DMS53 treated with DMSO at 0.1 percent for 48 hours (cell line): ENCODE measurements around the gene DCLK1.

Source experiments
- DNase-seq: peaks from one replicate; lab custom pipeline; 2025; ENCODE audit not compliant: unreplicated experiment; lab: John Stamatoyannopoulos, UW

Gene DCLK1

DNA sequence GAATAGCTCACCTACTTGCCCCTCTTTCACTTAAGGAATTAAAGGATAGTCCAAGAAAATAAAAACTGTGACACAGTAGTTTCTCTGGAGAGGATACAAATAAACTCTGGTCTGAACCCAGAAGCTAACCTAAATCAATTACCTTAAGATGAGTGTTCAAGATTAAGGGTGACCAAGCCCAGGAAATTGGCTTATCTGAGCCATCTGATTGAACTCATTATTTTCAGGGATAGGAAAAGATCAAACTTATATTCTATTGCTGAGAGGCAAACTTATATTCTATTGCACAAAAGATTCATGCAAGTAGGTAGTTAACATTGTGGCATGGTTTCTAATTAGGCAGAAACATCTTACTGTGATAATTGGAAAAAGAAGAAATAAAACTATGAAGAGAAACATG lies 175.1 kb downstream of the DCLK1 start:
- DNase-seq, result no peak

DNA sequence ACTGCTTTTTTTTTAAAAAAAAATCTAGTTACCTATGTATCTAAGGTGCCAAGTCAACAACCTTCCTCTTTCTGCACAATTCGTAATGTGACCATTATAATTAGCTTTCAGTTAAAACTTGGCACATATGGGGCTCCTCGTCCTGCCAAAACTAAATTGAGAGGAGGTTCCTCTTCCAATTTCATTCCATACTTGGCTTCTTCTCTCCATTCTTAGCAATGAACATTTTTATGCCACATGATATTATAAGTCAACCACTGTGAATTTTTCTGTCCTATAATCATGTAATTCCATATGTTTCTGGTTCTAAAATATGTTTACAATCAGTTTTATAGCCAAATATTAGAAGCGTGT lies 177.0 kb downstream of the DCLK1 start:
- DNase-seq, result no peak

DNA sequence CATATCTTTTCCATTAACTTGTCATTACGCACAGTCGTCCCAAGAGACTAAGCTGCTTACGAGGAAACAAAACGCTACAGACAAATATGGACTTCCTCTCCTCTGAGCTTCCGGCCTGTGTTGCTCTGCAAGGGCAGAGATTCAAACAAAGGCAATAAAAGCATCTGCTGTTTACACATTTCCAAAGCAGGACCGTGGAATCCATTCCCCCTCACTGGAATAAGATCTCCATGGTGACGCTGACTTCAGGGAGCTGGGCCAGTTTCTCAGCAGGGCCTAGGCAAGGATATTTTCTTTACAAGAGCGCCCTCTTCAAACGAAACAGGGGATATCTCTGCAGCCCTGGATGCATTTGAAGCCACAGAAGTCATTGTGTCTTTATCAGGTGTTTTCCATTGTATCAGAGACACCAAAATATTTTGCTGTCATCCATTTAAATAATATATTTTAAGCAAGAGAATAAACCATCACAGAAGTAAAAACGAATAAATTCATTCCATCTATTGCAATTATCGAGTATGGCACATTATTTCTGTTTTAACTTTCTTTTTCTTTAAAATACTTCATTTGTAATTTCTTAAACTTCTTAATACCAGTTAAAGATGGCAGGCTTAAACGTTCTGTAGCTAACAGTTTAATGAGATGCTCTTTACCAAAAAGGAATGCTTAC lies 177.5 kb downstream of the DCLK1 start:
- peak; percentile 97 for DNase-seq

DNA sequence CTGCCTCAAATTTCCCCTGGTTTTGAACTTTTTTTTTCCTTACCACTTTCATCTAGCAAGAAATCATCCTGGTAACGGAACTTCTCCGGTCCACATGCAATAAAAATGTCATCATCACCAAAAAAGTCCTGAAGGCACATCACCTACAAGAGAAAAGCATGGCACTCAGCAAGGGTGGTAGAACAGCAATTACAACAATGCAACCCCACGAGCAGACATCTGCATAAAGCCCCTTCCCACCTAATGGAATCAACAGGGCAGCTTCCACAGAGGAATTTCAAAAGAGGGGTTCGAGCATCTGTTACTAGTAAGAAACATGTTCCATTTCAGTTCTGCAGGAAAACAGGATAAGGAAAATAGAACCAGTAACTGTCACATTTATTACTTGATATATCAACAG lies 183.9 kb downstream of the DCLK1 start:
- no peak for DNase-seq

DNA sequence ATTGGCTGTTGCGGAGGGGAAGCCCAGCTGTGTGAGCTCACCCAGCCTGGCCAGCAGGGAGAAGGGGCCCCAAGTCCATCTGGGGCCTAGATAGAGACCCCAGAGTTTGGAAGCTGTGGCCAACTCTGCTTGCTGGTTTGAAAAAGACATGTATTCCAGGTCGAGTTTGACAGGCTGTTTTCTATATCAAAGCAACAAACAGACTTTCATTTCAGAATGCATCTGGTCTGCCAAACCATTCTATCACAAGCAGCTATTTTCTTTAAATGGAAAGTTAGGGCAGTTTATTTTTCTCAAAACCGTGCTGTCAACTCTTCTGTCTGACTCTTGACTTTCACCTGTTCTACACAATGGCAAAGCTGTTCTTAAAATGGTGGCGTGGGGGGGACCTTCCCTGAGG lies 185.8 kb downstream of the DCLK1 start:
- no peak for DNase-seq

DNA sequence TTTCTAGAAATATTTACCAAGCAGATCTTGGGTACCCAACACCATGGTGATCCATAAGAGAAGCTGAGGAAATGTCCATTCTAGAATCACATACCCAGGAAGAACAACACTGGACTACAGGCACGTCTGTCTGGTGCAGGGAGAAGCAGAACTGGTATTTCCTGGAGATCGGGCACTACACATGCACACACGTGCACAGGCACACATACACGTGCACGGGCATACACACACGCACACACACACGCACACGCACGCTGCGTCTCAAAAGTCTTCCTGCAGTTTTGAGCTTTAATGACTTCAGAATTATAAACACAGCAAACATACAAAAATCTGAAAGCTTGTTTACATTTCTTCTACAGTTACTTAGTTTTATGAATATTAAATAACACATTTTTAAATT lies 189.8 kb downstream of the DCLK1 start:
- no peak for DNase-seq

DNA sequence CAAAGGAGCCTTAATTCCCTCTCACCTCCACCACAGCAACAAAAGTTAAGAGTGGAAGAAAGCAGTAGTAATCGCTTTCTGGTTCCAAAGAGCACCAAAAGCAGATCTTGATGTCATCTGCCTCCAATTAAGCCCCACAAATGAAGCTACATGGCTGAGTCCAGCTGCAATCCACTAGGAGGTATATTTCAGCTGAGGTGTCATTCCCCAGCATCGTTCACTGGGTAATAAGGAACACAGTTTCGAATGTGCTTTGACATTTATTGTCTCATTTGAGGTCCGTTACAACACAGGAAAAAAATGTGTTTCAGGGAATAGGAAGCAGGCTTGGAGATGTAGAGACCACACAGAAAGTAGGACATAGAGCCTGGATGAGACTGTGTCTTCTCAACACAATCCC lies 190.4 kb downstream of the DCLK1 start:
- no peak for DNase-seq

DNA sequence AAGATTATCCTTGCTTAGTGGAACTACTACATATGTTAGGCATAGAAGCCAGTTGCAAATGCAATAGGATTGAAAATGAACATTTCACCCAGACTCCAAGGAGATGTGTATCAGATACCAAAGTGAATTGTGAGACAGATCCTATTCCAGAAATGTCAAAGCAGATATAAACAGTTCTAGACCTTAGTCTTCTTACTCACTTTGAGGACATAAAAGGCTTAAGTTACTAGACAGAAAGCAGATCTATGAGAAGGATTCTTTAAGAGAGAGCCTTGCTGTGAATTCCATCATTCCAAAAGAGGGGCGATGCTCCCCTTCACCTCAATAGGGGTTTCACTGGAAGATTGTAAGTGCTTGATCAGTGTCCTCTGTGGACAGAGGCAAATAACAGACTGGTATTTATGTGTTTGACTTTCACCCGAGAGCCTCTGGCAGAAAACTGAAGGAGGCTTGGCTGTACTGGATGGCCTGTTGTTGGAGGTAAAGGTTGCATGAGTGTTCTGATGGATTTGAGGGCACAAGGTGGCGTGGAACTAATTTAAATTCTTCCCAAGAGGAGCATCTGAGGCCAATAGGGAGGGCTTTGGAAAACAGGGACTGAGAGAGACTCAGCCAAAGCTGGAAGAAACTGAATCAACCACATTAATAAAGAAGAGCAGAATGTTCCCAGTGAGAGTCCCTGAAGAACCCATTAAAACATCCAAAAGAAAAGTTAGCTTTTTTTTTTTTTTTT lies 194.8 kb downstream of the DCLK1 start:
- no peak for DNase-seq

DNA sequence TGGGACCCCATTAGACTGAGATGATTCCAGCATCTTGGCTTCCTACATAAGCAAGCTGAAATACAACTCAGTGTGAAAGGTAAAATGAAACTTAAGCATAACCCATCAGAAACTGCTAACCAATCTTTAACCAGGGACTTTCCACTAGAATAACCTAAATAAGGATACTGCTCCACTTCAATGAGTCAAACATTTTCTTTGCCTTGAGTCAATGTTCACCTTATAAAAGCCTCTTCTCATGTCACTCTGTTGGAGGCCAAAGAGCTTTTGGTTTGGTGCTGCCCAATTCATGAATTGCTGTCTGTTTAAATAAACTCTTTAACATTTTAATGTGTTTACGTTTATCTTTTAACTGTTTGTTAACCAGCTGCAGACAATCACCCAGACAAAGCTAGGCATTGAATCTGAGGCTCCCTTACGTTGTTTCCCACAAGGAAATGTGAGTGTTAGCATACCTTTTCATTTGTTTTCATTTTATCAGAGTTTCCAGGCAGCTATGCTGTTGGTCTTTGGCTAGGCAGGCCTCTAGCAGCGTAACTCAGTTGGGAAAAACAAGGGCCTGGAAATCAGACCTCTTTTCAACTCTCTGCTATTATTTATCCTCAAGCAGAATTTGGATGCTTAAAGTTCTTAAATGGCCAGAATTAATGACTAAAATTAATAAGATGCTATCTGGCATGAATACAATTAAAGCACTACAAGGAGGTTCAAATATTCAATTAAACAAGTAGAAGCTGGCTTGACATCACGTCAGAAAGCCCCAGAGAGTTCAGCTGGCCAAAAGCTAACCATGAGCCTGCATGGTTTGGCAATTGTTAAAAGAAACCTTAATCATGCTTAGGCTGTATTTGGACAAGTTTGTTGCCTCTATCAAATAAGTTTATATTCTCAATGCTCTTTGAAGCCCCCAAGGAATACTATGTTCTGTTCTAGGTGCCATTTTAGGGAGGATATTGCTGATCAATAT lies 200.2 kb downstream of the DCLK1 start:
- DNase-seq, result no peak

DNA sequence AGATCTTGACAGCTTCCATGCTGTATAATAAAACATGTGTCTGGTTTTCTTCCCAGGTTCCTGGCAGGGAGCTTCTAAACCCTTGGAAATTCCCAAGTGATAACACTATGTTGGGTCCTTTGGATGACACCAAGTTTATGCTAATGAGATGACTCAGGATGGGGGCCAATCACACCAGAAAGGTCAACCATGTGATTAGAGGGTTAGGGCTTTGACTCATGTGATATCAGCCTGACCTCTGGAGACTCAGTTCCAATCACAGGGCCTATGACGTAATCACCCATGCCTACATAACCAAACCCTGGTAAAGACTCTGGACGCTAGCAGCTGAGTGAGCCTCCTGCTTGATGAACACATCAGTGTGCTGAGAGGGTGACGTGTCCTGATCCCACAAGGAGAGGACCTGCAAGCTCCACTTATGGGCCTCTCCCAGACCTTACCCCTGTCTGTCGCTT lies 203.6 kb downstream of the DCLK1 start:
- no peak for DNase-seq

DNA sequence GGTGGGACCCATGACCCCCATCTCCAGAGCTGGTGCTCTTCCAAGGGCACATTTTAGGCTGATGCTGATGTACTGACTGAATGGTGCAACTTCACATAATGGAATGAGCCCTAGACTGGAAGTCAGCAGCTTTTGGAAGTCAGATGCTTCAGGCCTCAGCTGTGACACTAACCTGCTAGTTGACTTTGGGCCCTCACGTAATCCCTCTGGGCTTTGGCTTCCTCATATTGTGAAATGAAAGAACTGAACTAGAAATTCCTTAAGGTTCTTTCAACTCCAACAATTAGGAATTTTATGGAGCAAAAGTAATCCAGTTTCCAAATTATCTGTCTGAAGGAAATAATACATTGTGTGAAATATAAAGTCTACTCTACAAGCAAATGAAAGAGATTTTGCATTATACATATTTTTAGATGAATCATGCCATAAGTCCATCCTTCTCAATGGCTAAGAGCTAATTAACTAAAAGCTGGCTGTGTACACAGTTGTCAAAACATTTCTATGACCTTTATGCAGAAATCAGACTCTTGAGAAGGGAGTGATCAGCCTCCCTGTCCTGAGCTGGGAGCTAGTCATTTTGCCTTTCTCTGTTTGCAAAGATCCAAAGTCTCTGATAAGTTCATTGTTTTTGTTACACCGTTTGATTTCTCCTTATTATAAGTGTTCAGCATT lies 204.2 kb downstream of the DCLK1 start:
- no peak for DNase-seq

DNA sequence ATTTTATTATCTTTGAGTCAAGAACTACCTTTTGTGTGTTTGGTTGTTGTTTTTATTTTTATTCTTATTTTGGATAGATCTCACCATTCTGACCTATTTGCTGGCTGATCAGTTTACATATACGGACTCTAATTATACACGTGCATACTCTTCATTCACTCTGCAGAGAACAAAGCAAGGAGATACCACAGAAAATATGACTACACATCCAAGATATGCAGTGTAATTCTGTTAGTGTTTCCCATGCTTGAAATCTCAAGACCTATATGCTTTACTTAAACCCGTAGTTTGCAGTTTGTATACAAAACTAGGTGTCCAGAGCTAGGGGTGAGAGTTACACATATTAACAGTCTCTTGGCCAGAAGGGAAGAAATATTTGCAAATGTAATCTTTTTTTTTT lies 205.5 kb downstream of the DCLK1 start:
- DNase-seq, result no peak

DNA sequence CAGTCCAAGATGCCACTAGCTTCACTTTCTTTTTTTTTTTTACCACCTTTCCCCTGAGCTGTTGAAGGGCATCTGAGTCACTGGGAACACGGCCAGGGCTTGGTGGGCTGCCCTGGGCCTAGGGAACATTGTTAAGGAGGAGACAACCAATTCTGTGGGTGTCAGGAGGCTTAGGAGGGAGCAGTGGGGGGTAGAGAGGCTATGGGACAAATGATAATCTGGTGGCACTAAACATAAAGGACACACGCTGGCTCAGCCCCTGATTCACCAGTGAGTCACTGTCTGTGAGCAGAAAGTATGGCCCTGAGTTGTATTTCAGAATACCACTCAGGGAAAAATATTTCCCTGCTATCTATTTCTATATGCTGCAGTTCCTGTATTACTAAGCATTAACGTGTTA lies 207.8 kb downstream of the DCLK1 start:
- DNase-seq, result no peak

DNA sequence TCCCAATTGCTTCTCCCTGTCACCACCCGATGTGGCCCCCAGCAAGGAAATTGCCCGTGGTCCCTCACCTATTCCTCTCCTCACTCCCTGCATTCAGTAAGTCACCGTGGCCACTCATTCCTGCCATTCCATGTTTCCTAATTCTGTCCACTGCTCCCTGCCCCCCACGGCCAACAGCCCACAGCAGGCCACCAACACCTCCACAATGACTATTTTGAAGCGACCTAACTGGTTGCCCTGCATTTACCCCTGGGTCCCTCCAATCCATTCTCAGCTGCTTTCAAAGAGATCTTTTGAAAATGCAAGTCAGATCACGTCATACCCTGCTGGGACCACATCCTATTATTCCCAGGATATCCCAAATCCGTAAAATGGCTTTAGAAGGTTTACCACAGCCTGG lies 210.4 kb downstream of the DCLK1 start:
- DNase-seq, result no peak

DNA sequence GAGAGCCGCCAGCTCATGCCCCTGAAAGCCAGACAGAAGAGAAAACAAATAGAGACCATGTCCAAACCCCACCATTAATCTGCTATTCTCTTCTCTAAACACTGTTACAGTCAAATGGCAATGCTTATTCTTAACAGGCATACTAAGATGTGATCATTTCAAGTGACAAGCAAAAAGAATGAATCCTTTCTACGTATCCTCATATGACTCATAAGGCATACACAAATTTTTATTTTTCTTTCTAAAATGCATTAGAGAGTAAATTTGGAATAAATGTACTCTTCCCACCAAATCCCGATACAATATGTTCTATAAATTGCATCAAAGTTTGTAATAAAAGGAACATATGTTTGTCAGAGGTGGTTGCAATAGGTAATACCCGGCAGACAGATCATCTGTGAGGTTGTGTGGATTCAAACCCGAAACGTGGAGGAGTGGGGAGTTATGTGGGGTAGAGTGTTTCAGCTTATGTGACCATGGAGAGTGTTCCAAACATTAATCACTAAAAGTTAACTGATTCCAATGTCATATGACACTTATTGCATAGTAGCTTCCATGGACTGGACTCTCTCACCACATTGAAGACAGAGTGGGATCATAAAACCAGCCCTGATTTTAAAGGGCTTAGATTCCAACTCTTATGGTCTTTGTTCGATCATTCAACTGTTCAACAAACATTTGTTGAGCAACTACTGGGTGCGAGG lies 213.1 kb downstream of the DCLK1 start:
- DNase-seq, result no peak

DNA sequence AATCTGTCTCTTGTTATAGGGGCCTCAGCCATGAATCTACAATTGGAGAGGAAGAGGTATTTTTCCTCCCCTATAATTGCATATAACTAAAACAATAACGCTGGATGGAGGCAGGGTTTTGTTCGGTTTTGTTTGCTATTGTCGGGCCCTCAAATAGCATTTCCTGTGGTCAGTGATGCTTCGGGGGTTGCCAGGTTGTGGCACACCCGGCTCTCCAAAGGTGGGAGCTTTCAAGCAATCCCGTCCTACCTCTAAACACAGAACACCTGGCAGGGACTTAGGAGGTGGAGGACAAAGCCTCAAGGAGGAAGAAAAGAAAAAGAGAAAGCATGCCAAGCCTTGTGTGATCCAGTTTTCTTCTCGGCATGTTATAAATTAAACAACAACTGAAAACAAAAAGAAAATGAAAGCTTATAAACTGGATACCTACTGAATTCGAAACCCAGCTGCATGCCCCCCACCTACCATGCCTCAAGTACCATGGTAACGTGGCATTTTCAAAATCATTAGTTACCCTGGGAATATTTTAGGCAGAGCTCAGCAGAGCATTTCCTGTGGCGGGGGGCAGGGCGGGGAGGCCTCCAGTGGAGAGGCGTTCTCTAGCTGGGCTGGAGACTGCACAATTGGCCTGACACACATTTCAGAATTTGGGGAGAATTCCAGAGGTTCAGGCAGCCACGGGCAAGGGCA lies 213.8 kb downstream of the DCLK1 start:
- DNase-seq, result no peak

DNA sequence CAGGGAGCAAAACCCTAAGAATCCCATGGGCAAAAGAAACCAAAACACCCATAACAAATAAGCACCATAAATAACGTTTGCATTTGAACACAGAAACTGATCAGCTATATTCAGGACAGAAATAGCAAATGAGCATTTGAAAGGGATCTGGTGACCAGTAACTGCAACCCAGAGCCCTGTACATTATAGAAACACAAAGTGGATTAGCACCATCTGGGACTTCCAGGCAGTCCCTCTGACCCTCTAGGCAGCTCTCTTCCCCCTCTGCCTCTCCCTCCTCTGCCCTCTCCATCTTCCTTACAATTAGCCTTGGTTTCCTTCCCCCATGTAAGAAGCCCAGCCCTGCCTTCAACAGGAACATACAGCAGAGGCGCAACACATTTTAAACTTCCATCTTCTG lies 215.0 kb downstream of the DCLK1 start:
- no peak for DNase-seq

DNA sequence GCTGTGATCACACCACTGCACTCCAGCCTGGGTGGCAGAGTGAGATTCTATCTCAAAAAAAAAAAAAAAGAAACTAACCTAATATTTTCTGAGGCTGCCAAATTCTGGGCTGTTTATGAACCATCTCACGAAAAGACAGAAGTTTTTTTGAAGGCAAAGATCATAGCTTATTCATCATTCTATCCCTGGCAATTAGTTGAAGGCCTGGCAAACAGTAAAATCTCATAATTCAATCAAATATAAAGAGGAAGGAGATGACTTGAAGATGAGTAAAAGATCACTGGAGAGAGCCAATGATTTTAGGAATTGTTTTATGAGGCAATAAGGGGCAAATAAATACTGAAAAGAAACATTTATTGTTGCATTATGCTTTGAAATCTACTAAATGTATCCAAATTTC lies 216.5 kb downstream of the DCLK1 start:
- DNase-seq, result no peak

DNA sequence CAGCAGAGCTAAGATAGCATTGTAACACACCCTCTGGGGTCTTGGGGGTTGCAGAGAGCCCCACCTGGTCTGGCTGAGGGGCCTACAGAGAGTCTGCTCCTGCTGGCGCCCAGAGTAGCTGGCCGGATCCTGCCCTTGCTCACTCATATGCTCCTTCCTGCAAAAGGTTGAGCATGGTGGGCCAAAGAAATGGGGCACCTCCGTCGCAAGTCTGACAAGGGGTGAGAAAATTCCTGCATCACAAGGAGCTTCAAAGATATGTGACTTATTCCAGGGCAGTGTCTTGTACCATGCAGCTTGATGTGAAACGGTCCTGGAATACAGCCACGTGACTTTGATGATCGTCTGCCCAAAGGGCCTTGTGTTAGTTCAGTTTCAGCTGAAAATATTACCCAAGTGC lies 218.3 kb downstream of the DCLK1 start:
- no peak for DNase-seq
